LHCN-M2 (cell line): Measurements from ENCODE around the gene RIIAD1. TPM values are rescaled to one million over a fixed set of nuclear protein-coding genes. Genes with fewer than 3 reads are reported as not detected.
"Not testable (repeated sequence)": the region's sequence is repeated elsewhere in the genome, so short reads cannot be mapped to it uniquely, and the experiment has no call there.

ENCODE experiments used
- DNase-seq: peaks from one replicate; pipeline ENCODE4 v3.0.0-alpha.2; 2012; ENCODE audit warnings: low read depth
- total RNA-seq: library from RNA; depleted of rRNA; stranded (reverse); fragments of >200 nt; gene quantifications from 2 replicates; pipeline ENCODE4 v1.2.3, GENCODE V29; 2014

The RIIAD1 gene
- total RNA-seq, 1 experiment from 2014 or later, result not detected

DNA sequence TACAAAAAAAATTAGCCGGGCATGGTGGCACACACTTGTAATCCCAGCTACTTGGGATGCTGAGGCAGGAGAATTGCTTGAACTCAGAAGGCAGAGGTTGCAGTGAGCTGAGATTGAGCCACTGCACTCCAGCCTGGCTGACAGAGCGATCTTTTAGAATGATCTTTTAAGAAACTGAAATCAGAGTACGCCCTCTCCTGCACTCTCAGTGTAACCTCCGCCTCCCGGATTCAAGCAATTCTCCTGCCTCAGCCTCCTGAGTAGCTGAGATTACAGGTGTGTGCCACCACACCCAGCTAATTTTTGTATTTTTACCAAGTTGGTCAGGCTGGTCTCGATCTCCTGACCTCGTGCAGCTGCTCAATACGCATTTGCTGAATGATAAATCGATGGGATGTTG lies 12.7 kb downstream of the RIIAD1 start:
- DNase-seq, result not testable (repeated sequence)

DNA sequence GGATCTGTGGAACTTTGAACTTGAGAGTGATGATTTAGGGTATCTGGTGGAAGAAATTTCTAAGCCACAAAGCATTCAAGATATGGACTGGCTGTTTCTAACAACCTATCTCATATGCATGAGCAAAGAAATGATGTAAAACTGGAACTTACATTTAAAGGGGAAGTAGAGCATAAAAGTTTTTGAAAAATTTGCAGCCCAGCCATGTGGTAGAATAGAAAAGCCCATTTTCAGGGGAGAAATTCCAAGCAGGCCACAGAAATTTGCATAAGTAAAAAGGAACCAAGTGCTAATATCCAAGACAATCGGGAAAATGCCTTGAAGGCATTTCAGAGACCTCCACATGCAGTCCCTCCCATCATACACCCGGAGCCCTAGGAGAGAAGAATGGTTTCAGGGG lies 15.7 kb downstream of the RIIAD1 start:
- DNase-seq, result no peak

DNA sequence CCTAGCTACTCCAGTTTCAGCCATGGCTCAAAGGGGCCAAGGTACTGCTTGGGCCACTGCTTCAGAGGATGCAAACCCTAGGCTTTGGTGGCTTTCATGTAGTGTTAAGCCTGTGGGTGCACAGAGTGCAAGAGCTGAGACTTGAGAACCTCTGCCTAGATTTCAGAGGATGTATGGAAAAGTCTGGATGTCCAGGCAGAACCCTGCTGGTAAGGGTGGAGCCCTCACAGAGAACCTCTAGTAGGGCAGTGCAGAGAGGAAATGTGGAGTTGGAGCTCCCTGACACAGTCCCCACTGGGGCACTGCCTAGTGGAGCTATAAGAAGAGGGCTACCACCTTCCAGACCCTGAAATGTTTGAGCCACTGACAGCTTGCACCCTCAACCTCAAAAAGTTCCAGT lies 16.2 kb downstream of the RIIAD1 start:
- DNase-seq, result no peak

DNA sequence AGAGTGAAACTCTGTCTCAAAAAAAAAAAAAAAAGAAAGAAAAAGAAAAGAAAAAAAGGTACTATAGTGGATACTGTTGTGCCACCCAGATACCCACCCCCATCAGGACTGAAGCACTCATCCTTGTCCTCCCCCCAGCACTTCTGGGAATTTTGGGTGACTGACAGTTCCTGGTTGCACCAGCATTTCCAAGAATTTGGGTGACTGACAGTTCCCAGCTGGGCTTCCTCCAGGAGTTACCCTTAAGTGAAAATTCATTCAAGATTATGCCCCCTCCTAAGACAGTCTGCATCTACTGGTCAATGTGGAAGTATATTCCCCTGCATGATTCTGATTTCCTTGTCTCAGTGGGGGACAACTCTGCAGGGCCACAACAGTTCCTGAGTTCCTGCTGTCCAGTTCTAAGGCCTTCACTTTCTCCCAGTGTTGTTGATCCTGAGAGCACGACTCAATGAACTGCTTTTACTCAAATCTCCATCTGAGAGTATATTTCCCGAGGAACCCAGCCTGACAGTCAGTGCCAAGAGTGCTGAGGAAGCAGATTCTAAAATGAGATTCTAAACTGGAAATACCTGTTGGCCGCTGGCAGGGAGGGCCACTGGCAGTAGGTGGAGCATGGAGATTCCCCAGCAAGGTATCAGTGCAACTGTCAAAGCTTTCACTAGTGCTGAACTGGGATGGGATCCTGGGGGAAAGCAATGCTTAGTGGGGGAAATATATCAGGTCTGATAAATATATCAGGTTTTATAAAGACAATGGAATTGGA lies 18.5 kb downstream of the RIIAD1 start:
- no peak for DNase-seq

DNA sequence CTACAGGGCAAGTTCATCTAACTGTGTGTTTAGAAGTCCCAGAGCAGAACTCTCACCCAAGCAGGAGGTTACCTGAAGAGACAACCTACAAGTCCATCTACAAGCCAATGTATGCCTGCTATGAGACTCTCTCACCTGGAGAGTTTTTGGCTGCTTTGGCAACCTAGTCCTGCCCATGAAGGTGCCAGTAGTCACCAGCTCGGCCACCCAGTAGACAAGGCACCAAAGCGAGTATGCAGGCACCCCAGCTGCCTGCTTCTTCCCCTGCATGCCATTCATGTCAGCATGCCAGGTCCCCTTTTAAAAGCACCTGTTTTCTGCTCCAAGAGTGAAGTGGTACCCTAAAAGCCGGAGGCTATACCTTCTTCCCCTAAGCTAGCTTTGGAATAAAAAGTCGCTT lies 20.2 kb downstream of the RIIAD1 start:
- no peak for DNase-seq

DNA sequence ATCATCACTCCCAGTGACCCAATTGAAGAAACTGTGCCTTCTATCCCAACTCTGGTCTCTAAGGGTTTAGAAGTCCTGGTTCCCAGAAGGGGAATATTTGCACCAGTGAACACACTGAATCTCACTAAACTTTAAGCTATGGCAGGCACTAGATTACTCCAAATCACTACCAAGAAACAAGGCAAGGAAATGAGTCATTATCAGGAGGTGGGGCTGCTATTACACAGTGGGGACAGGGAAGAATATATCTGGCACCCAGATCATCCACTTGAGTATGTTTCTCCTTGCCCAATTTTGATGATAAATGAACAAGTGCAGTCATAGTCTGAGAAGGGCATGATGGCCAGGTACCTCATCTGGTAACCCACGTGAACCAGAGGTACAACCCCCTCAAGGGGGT lies 35.0 kb downstream of the RIIAD1 start:
- DNase-seq, result peak; percentile 20

DNA sequence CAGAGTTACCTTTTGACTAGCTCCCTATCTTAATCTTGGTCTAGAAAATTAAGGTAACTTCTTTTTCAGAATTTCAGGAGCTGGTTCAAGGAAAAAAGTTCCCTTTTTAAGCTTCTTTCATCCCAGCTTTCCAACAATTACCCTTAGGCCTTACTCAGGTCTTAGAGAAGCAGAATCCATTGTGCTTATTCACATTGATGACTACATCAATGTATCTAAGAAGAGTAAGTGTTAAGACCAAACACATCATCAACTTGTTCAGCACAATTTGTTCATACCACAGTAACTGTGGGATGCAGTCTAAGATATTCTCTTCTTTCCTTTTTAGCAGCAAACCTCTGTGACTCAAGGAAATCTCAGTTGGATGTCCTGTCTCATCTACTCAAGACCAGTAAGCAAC lies 37.9 kb downstream of the RIIAD1 start:
- no peak for DNase-seq

DNA sequence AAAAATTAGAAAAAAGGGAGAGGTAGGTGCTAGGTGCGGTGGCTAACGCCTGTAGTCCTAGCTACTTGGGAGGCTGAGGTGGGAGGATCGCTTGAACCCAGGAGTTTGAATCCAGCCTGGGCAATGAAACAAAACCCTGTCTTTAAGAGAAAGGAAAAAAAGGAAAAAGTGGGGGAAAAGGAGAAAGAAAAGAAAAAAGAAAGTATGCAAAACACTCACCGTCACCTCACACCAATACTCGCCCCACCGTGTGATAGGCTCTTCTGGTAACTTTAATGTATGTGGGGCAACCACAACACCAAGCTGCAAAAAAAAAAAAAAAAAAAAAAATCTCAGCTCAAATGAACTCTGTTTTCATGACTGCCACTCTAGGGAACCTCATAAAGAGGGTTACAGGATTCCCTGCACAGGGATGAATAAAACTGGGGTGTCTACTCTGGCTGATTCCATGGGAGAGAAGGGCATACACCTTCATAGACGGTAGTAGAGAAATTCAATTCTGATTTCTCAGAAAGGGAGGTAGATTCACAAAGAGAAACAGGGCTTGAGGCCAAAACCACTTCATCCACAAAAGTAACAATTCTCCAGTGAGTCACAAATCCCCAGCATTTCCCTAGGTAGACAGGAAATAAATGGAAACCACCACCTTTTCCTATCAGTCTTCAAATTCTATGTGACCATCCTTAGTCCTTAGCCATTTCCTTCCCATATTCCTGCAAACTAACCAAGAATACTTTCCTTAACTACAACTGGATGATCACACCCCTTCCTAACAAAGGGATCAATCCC lies 39.5 kb downstream of the RIIAD1 start:
- no peak for DNase-seq

DNA sequence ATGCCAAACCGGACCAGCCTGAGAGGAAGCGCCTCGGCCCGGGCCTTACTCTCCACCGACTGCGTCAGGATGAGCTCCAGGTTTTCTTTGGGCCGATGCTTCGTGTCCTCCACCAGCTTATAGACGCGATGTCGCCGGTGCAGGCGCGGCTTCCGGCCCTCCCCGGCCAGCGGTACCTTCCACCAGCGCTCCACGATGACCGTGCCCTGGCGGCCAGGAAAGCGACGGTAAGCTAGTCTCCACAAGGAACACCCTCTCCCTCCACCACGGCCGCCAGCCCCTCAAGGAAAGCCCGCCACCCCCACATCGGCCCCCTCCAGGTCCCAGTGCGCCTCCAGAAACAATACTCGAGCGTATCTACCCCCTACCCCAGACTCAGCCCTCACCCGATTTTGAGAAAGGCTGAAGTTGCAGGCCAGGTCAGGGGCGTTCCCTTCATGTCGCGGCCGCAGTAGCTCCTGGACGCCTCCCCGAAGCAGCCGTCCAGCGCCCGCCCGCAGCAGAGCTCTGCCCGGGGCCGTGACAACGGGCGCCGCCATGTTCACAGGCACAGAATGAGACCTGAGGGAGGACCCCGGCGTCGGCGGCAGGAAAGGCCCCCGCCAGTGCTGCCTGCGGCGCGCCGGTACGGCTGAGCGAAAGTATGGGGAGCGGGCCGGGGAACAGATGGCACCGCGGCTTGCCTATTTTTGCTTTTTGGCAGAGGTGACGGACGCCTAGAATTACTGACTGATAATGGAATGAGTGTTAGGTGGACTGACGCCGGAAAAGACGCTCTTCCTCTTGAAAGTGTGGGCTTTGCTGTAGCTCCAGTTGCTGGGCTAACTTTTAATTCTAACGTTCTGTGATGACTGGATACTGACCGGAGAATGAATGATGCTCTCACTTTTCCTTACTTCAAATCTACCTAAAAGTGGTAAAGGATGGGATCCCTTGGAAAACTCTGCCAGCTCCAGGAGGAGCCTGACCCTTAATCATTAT lies 41.9 kb downstream of the RIIAD1 start, which contains the start of gene MRPL9:
Gene MRPL9 (minus strand): TSS at position 556 of the 981 bp plus-strand sequence. CDS start 17 bp downstream, at position 539.
- peak; percentile 80 for DNase-seq

DNA sequence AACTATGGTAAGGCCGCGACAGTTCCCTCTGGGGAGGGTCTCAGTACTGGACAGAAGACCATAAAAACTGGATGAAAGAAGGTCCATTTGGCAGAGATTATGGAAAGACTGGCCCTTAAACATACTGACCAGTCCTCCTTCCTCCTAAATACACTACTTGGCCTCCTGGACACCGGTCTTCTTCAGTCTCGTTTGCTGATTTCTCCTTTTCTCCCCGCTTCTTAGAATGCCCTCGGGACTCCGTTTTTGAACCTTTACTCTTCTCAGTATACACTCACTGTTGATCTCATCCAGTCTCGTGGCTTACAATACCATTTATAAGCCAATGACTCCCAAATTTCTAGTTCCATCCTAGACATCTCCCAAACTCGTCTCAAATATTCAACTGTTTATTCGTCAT lies 42.7 kb downstream of the RIIAD1 start:
- peak; percentile 1 for DNase-seq

DNA sequence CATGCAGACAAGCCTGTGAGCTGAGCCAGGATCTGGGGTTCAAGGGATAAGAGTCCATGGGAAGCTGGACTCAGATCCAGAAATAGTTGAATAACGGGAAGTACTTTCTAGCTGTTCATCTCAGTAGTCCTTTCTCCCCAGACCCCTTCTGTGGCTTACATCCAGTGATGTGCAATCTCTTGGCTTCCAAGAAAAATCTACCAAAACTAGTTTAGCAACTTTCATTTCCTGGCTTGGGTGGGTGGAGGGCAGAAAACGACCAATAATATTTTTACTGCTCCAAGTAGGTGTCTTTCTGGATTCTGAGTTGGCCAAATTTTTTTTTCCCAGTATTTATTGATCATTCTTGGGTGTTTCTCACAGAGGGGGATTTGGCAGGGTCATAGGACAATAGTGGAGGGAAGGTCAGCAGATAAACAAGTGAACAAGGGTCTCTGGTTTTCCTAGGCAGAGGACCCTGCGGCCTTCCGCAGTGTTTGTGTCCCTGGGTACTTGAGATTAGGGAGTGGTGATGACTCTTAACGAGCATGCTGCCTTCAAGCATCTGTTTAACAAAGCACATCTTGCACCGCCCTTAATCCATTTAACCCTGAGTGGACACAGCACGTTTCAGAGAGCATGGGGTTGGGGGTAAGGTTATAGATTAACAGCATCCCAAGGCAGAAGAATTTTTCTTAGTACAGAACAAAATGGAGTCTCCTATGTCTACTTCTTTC lies 47.2 kb downstream of the RIIAD1 start:
- not testable (repeated sequence) for DNase-seq

DNA sequence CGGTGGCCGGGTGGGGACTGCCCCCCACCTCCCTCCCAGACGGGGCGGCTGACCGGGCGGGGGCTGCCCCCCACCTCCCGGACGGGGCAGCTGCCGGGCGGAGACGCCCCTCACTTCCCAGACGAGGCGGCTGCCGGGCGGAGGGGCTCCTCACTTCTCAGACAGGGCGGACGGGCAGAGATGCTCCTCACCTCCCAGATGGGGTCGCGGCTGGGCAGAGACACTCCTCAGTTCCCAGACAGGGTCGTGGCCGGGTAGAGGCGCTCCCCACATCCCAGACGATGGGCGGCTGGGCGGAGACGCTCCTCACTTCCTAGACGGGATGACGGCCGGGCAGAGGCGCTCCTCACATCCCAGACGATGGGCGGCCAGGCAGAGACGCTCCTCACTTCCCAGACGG lies 47.9 kb downstream of the RIIAD1 start:
- not testable (repeated sequence) for DNase-seq

DNA sequence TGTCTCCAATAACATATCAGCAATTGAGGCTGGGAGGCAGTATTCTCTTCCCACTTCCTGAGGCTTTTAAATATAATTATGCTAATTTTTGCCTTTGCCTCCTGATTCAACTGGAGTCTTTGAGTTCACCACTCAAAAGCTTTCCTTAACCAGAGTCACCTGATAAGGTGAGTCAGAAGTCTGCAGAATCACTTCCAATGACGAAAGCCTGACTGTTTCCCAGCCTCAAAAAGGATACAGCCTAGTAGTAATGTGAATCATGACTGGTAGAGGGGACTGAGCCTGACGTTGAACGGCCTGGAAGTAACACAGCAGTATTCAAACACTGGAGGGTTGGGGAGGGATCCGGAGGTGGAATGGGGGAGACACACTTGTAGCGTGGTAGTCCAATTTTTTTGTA lies 52.4 kb downstream of the RIIAD1 start:
- peak; percentile 56 for DNase-seq

DNA sequence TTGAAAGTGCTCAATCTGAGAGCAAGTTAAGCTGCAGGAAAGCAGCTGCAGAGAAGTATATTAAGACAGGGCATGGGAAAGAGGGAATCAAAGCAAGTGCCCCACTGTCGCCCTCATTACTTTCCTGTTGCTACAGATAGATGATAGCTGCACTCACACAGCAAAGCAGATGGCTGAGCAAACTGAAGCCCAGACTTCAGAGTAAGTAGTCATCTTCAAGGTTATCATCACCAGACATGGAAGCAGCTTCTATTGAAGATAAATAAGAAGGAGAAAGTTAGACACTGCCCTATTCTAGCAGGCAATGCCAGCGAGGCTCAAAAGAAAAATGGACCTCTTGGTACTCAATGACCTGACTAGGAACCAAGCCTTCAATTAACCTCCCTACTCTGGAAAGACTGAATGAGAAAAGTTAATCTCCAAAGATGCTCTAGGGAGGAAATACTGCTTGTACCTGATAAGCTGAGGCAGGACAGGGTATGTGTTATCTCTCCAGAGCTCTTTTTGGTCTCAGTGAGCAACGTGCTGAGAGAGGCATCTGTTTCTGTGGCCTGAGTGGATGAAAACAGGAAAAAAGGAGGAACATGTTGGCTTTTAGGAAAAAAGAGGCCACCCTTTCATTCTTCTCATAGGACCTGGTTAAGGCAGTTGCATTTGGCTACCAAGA lies 53.1 kb downstream of the RIIAD1 start:
- no peak for DNase-seq

DNA sequence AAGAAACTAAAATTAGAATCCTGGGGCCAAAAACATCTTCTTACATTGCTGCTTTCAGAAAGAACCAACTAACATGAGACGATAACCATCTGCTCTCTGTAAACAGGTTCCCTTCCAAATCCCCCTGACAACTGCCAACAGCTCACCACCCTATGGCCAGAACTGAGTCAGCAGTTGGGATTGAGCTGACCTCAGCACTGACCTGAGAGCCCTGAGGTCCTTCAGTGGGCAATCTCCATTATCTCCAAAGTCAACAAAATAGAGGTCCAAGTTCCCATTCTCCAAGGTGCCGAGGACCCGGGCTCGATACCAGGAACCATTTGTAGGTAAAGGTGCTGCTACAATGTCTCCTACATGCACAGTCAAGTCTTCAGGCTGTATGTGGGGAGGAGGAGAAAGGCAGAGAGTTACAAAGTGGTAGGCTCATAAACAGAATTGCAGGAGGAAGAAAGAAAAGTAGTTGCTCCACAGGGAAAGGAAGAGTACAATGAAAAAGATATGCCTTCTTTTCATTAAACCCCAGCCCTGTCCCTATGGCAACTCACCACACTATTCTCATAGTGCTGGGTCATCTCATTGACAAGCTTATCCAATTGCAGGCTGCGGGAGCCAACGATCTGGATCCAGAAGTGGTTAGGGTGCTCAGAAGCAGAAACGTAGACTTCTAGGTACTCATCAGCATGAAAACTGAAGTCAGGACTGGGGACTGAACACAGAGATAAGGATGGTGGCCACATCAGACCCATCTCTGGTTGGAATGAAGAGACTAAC lies 54.8 kb downstream of the RIIAD1 start:
- no peak for DNase-seq

DNA sequence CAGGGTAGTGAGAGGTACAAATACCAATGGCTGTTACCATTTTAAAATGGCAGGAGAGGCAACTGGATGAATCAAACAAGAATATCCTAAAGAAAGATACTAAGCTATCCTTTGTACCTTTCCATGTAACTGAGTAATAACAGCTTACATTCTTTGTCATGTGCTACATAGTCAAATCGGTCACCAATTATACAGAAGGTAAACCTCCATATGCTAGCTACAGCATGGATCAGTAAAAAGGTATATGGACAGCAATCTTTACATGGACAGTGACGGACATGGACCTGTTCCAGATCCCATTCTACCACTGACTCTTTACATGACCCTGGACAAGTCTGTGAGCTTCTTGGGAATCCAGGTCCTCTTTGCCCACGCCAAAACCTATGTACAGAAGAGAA lies 55.3 kb downstream of the RIIAD1 start:
- DNase-seq, result no peak

DNA sequence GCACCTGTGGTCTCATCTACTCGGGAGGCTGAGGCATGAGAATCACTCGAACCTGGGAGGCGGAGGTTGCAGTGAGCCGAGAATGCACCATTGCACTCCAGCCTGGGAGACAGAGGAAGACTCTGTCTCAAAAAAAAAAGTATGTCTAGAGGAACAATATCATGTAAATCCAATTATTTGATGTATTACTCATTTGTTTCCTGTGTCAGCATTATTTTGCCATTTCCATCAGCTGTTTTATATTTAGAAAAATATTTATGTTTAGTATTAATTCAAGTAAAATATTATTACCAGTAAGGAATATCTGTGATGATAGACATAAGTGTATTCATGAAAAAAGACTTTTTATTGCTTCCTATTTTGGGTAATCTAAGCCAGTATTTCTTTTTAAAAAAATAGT lies 56.0 kb downstream of the RIIAD1 start:
- DNase-seq, result no peak
